ENCODE data around the gene CDC42BPB. TPM values are rescaled to one million over a fixed set of nuclear protein-coding genes. Genes with fewer than 3 reads are reported as not detected.

The CDC42BPB gene
- total and polyA plus RNA-seq, 2 donors from 2014 or later, result 22.5 to 127 TPM

DNA sequence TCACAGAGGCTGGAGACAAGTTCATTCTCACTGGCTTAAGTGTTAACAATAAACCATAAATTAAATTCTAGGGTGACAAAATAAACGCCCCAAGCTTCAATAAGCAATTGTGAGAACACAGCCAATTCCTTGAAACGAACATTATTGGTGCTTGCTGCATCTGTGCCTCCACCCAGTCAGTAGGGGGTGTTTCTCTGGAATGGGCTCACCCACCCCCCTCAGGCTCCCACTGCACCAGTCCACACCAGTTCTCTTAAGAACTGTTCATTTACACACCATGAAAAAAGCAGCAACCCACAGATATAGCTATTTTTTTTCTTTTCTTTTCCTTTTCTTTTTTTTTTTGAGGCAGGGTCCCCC lies 34.7 kb downstream of the CDC42BPB start:
- TF ChIP-seq, protein P1, sequence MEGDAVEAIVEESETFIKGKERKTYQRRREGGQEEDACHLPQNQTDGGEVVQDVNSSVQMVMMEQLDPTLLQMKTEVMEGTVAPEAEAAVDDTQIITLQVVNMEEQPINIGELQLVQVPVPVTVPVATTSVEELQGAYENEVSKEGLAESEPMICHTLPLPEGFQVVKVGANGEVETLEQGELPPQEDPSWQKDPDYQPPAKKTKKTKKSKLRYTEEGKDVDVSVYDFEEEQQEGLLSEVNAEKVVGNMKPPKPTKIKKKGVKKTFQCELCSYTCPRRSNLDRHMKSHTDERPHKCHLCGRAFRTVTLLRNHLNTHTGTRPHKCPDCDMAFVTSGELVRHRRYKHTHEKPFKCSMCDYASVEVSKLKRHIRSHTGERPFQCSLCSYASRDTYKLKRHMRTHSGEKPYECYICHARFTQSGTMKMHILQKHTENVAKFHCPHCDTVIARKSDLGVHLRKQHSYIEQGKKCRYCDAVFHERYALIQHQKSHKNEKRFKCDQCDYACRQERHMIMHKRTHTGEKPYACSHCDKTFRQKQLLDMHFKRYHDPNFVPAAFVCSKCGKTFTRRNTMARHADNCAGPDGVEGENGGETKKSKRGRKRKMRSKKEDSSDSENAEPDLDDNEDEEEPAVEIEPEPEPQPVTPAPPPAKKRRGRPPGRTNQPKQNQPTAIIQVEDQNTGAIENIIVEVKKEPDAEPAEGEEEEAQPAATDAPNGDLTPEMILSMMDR (IDR thresholded peaks at IDR 0.05; ENCODE audit: borderline replicate concordance, extremely low read depth, insufficient read depth), result no peak
- peaks cover 0 to 28% (median 18%) of the 10 kb centered on the region in 3 donors for H3K4me1 ChIP-seq (ENCODE audit: control insufficient read depth in 2 of 3, insufficient read depth in 2 of 3, low read depth in 1 of 3, low read length in 3 of 3)
- no peak for FAIRE-seq

DNA sequence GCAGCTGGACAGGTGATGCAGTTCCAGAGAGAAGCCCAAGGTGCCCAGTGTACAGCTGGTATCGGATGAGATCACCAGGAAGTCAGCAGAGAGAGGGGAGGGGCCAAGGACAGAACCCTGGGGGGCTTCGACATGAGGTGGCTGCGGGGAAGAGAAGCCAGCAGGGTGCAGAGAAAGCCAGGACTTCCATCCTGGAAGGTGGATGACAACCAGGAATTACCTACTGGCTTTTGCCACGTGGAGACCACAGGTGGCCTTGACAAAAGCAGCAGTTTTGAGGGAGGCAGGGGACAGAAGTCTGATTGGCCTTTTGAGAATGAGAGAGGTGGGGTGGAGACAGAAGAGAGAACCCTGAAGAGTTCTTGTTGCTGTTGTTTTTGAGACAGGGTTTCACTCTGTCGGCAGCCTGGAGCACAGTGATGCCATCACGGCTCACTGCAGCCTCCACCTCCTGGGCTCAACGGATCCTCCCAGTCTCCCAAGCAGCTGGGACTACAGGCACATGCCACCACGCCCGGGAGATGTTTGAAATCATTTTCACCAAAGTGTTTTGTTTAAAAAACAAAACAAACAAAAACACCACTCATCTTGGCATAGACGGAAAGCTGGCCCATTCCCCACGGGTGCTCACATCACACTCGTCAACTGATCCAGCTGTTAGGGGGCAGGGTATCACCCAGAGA lies 35.2 kb downstream of the CDC42BPB start:
- Histone ChIP-seq H3K9ac (ENCODE audit: low read length in 3 of 3) (no peak overlapping the region), H3K4me1 (ENCODE audit: control insufficient read depth in 2 of 3, insufficient read depth in 2 of 3, low read depth in 1 of 3, low read length in 3 of 3) (peaks cover 0 to 28% (median 18%) of the 10 kb centered on the region in 3 donors), H3K27me3 (ENCODE audit: control insufficient read depth, insufficient read depth, low read length) (no peaks in the 10 kb centered on the region), H3K36me3 (ENCODE audit: control insufficient read depth in 2 of 3, insufficient read depth in 3 of 3, low read length in 3 of 3) (peaks cover 0 to 6% (median 0%) of the 10 kb centered on the region in 3 donors), H3K9me3 (ENCODE audit: control insufficient read depth in 2 of 3, insufficient read depth in 1 of 3, low read length in 3 of 3) (no peaks in the 10 kb centered on the region), H3K4me3 (ENCODE audit: low read length in 3 of 3) (no peak overlapping the region), H3K27ac (ENCODE audit: low read depth in 2 of 2, low read length in 2 of 2) (peak overlapping the region; percentile 6 to 57)
- intact Hi-C loops (cut with DNase I), result no loop called here
- TF ChIP-seq, protein P1 (IDR thresholded peaks at IDR 0.05; ENCODE audit: borderline replicate concordance, extremely low read depth, insufficient read depth), result no peak
- FAIRE-seq (no peak), DNase-seq (peak in 3 of 5 donors; percentile 32 to 46 (median 35))

More for the DNA sequence above, 34.7 kb downstream of the CDC42BPB start:
- Histone ChIP-seq H3K27ac (ENCODE audit: low read depth in 2 of 2, low read length in 2 of 2) (peak overlapping the region in 1 of 2 donors; percentile 6), H3K9ac (ENCODE audit: low read length in 3 of 3) (no peak overlapping the region), H3K4me3 (ENCODE audit: low read length in 3 of 3) (no peak overlapping the region), H3K27me3 (ENCODE audit: control insufficient read depth, insufficient read depth, low read length) (no peaks in the 10 kb centered on the region), H3K9me3 (ENCODE audit: control insufficient read depth in 2 of 3, insufficient read depth in 1 of 3, low read length in 3 of 3) (no peaks in the 10 kb centered on the region), H3K36me3 (ENCODE audit: control insufficient read depth in 2 of 3, insufficient read depth in 3 of 3, low read length in 3 of 3) (peaks cover 0 to 6% (median 0%) of the 10 kb centered on the region in 3 donors)
- DNase-seq, result no peak
- intact Hi-C loops (cut with DNase I), result no loop called here

DNA sequence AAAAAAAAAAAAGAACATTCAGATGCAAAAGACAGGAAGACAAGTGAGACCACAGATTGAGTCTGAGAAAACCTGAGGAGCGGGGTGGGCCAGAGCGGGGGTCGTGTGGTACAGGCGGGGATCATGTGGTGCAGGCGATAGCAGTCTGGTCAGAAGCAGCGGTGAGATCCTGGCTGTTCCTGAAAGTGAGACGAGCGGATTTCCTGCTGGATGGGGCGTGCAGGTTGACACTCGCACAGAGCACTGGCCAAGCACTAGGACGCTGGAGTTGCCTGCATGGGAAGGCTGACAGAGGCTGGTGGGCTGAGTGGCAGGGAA lies 35.7 kb downstream of the CDC42BPB start:
- intact Hi-C loops (cut with DNase I), result no loop called here
- FAIRE-seq, result no peak
- peaks cover 0 to 28% (median 18%) of the 10 kb centered on the region in 3 donors for H3K4me1 ChIP-seq (ENCODE audit: control insufficient read depth in 2 of 3, insufficient read depth in 2 of 3, low read depth in 1 of 3, low read length in 3 of 3)
- DNase-seq, result peak in 1 of 5 donors; percentile 34
- no peaks in the 10 kb centered on the region for H3K27me3 ChIP-seq (ENCODE audit: control insufficient read depth, insufficient read depth, low read length)
- H3K4me3 ChIP-seq (ENCODE audit: low read length in 3 of 3), result no peak overlapping the region
- no peak overlapping the region for H3K27ac ChIP-seq (ENCODE audit: low read depth in 2 of 2, low read length in 2 of 2)
- no peaks in the 10 kb centered on the region for H3K9me3 ChIP-seq (ENCODE audit: control insufficient read depth in 2 of 3, insufficient read depth in 1 of 3, low read length in 3 of 3)
- H3K9ac ChIP-seq (ENCODE audit: low read length in 3 of 3), result no peak overlapping the region
- TF ChIP-seq, protein P1 (IDR thresholded peaks at IDR 0.05; ENCODE audit: borderline replicate concordance, extremely low read depth, insufficient read depth), result no peak
- peaks cover 0 to 6% (median 0%) of the 10 kb centered on the region in 3 donors for H3K36me3 ChIP-seq (ENCODE audit: control insufficient read depth in 2 of 3, insufficient read depth in 3 of 3, low read length in 3 of 3)
